K562 (cell line): ENCODE results near the gene APOLD1.

Experiments used
- EZH2 ChIP-seq: IDR thresholded peaks from 2 replicates; pipeline ENCODE4 v1.6.1; 2012; ENCODE audit warnings: low read depth, mild to moderate bottlenecking, inconsistent platforms, low read length, borderline replicate concordance
- PATZ1 ChIP-seq: fragments of 250-450 bp; sonication (Bioruptor Pico); IDR thresholded peaks from 2 replicates; pipeline ENCODE4 v1.5.0; 2020; ENCODE audit warnings: mild to moderate bottlenecking, borderline replicate concordance
- POLR2A ChIP-seq: fragments of 450-650 bp; conservative IDR thresholded peaks from 2 replicates; pipeline ENCODE4 v1.6.1; 2016
- RFX7 ChIP-seq: fragments of 250-450 bp; sonication (Bioruptor Pico); IDR thresholded peaks from 2 replicates; pipeline ENCODE4 v1.5.1; 2021; ENCODE audit warnings: mild to moderate bottlenecking
- TAF15 ChIP-seq: fragments of 200-400 bp; formaldehyde crosslinking; IDR thresholded peaks from 2 replicates; pipeline ENCODE4 v1.6.1; 2017; ENCODE audit warnings: mild to moderate bottlenecking, low read depth, low read length, moderate library complexity
- TF ChIP-seq, protein P1 (sequence below): IDR thresholded peaks from 2 replicates; pipeline ENCODE4 v1.6.1; 2014; ENCODE audit warnings: antibody characterized with exemption
- TF ChIP-seq, protein P2 (sequence below): sonication (generic); formaldehyde crosslinking; IDR thresholded peaks from 2 replicates; pipeline ENCODE4 v1.8.1; 2022; ENCODE audit warnings: missing genetic modification reagents
- TF ChIP-seq, protein P3 (sequence below): fragments of 250-450 bp; sonication (Bioruptor Pico); IDR thresholded peaks from 2 replicates; pipeline ENCODE4 v1.8.0; 2022; ENCODE audit warnings: moderate library complexity, mild to moderate bottlenecking, inconsistent platforms
- TF ChIP-seq, protein P4 (sequence below), 3 experiments: IDR thresholded peaks in 2 of 3; conservative IDR thresholded peaks in 1 of 3; 2 replicates each; pipeline ENCODE4 v1.5.1; 2011 to 2012; ENCODE audit warnings: low read length in 3 of 3, mild to moderate bottlenecking in 3 of 3, control low read depth in 2 of 3, improper control_type of control experiment in 1 of 3, inconsistent platforms in 1 of 3, low read depth in 1 of 3, mixed read lengths in 1 of 3, moderate library complexity in 1 of 3; ENCODE audit not compliant: insufficient read depth in 2 of 3
- TF ChIP-seq, protein P5 (sequence below): sonication (generic); formaldehyde crosslinking; IDR thresholded peaks from 2 replicates; pipeline ENCODE4 v1.8.0; 2022; ENCODE audit warnings: mild to moderate bottlenecking, missing genetic modification reagents, borderline replicate concordance

GRCh38 chr12:12837813-12838153 lies 52.3 kb downstream of the APOLD1 start:
- TF ChIP-seq, protein P1, sequence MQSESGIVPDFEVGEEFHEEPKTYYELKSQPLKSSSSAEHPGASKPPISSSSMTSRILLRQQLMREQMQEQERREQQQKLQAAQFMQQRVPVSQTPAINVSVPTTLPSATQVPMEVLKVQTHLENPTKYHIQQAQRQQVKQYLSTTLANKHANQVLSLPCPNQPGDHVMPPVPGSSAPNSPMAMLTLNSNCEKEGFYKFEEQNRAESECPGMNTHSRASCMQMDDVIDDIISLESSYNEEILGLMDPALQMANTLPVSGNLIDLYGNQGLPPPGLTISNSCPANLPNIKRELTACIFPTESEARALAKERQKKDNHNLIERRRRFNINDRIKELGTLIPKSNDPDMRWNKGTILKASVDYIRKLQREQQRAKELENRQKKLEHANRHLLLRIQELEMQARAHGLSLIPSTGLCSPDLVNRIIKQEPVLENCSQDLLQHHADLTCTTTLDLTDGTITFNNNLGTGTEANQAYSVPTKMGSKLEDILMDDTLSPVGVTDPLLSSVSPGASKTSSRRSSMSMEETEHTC: no peak
- TF ChIP-seq, protein P2, sequence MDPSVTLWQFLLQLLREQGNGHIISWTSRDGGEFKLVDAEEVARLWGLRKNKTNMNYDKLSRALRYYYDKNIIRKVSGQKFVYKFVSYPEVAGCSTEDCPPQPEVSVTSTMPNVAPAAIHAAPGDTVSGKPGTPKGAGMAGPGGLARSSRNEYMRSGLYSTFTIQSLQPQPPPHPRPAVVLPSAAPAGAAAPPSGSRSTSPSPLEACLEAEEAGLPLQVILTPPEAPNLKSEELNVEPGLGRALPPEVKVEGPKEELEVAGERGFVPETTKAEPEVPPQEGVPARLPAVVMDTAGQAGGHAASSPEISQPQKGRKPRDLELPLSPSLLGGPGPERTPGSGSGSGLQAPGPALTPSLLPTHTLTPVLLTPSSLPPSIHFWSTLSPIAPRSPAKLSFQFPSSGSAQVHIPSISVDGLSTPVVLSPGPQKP (CRISPR knock-in tag): no peak
- no peak for TF ChIP-seq RFX7 (CRISPR knock-in tag)
- TF ChIP-seq TAF15: no peak
- TF ChIP-seq, protein P3, sequence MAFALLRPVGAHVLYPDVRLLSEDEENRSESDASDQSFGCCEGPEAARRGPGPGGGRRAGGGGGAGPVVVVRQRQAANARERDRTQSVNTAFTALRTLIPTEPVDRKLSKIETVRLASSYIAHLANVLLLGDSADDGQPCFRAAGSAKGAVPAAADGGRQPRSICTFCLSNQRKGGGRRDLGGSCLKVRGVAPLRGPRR (CRISPR knock-in tag): no peak
- TF ChIP-seq, protein P4, sequence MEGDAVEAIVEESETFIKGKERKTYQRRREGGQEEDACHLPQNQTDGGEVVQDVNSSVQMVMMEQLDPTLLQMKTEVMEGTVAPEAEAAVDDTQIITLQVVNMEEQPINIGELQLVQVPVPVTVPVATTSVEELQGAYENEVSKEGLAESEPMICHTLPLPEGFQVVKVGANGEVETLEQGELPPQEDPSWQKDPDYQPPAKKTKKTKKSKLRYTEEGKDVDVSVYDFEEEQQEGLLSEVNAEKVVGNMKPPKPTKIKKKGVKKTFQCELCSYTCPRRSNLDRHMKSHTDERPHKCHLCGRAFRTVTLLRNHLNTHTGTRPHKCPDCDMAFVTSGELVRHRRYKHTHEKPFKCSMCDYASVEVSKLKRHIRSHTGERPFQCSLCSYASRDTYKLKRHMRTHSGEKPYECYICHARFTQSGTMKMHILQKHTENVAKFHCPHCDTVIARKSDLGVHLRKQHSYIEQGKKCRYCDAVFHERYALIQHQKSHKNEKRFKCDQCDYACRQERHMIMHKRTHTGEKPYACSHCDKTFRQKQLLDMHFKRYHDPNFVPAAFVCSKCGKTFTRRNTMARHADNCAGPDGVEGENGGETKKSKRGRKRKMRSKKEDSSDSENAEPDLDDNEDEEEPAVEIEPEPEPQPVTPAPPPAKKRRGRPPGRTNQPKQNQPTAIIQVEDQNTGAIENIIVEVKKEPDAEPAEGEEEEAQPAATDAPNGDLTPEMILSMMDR (IDR thresholded peaks at IDR 0.05 in 2 of 3, conservative IDR thresholded peaks at IDR 0.05 in 1 of 3; ENCODE audit: insufficient read depth in 2 of 3, low read depth in 1 of 3, low read length in 3 of 3): no peak
- TF ChIP-seq EZH2: no peak
- TF ChIP-seq, protein P5, sequence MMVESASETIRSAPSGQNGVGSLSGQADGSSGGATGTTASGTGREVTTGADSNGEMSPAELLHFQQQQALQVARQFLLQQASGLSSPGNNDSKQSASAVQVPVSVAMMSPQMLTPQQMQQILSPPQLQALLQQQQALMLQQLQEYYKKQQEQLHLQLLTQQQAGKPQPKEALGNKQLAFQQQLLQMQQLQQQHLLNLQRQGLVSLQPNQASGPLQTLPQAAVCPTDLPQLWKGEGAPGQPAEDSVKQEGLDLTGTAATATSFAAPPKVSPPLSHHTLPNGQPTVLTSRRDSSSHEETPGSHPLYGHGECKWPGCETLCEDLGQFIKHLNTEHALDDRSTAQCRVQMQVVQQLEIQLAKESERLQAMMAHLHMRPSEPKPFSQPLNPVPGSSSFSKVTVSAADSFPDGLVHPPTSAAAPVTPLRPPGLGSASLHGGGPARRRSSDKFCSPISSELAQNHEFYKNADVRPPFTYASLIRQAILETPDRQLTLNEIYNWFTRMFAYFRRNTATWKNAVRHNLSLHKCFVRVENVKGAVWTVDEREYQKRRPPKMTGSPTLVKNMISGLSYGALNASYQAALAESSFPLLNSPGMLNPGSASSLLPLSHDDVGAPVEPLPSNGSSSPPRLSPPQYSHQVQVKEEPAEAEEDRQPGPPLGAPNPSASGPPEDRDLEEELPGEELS (CRISPR knock-in tag): no peak
- TF ChIP-seq POLR2A: no peak
- no peak for TF ChIP-seq PATZ1 (CRISPR knock-in tag)
